ENCODE measurements around the gene AQP9.

DNA sequence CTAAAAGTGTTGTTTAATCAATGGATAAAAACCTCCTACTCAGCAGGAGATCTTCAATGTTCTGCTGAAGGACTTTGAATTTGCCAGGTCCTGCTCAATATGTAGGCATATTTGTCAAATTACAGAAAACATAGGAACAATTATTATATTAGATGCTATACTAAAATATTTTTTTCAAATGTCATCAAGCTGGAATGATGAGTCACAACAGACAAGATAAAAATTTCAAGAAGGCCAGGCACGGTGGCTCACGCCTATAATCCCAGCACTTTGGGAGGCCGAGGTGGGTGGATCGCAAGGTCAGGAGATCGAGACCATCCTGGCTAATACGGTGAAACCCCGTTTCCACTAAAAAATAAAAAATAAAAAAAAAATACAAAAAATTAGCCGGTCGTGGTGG is 68.0 kb downstream of the AQP9 start:
- TF ChIP-seq POLR2A (IDR thresholded peaks at IDR 0.05; ENCODE audit: low read depth), result no peak
- TF ChIP-seq, protein P1, sequence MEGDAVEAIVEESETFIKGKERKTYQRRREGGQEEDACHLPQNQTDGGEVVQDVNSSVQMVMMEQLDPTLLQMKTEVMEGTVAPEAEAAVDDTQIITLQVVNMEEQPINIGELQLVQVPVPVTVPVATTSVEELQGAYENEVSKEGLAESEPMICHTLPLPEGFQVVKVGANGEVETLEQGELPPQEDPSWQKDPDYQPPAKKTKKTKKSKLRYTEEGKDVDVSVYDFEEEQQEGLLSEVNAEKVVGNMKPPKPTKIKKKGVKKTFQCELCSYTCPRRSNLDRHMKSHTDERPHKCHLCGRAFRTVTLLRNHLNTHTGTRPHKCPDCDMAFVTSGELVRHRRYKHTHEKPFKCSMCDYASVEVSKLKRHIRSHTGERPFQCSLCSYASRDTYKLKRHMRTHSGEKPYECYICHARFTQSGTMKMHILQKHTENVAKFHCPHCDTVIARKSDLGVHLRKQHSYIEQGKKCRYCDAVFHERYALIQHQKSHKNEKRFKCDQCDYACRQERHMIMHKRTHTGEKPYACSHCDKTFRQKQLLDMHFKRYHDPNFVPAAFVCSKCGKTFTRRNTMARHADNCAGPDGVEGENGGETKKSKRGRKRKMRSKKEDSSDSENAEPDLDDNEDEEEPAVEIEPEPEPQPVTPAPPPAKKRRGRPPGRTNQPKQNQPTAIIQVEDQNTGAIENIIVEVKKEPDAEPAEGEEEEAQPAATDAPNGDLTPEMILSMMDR (IDR thresholded peaks at IDR 0.05), result no peak

Measured in esophagus muscularis mucosa (tissue), 3 donors.